Measurements from ENCODE around the gene REXO4.
"Not testable (repeated sequence)": the region's sequence is repeated elsewhere in the genome, so short reads cannot be mapped to it uniquely, and the experiment has no call there.

The REXO4 gene

DNA sequence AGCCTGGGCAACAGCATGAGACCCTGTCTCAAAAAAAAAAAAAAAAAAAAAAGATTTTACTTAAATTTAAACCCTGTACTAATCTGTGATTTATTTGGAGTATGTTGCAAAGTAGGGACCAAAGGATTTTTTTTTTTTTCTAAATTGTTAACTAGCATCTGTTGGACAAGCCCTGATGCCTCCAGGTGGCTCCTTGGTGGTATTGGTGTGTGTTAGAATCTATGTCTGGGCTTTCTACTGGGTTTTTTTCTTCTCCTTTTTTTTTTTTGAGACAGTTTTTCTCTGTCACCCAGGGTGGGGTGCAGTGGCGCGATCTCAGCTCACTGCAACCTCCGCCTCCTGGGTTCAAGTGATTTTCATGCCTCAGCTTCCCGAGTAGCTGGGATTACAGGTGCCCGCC lies 34.1 kb upstream of the REXO4 start:
- H3K9ac ChIP-seq (ENCODE audit: low read depth, low read length, poor library complexity), result not testable (repeated sequence)

GRCh38 chr9:133449760-133450159 lies 31.9 kb upstream of the REXO4 start:
- Histone ChIP-seq H4K8ac (ENCODE audit: low read depth, low read length) (no peak overlapping the region), H3K18ac (ENCODE audit: low read length) (no peak overlapping the region)
- DNase-seq (ENCODE audit: low spot score), result no peak

More for the DNA sequence above, 34.1 kb upstream of the REXO4 start:
- not testable (repeated sequence) for H3K4ac ChIP-seq (ENCODE audit: low read length); H3K36me3 ChIP-seq (replicated peaks in 1 of 2; ENCODE audit: control insufficient read depth in 2 of 2, insufficient read depth in 2 of 2, low read length in 2 of 2); H3K4me1 ChIP-seq (ENCODE audit: control insufficient read depth in 2 of 2, insufficient read depth in 1 of 2, low read depth in 1 of 2, low read length in 2 of 2); H2BK12ac ChIP-seq (ENCODE audit: low read length); H3K14ac ChIP-seq (ENCODE audit: low read length); DNase-seq (ENCODE audit: low spot score); H3K4me2 ChIP-seq (ENCODE audit: insufficient read depth, low read length, poor library complexity, severe bottlenecking); H3K9me3 ChIP-seq (replicated peaks in 1 of 2; ENCODE audit: control insufficient read depth in 2 of 2, insufficient read depth in 1 of 2, low read depth in 1 of 2, low read length in 2 of 2); H2AFZ ChIP-seq (ENCODE audit: low read length); H2BK5ac ChIP-seq (ENCODE audit: low read length); H3K4me3 ChIP-seq (ENCODE audit: low read length in 2 of 2); H3K27me3 ChIP-seq (ENCODE audit: control insufficient read depth in 3 of 3, insufficient read depth in 3 of 3, low read depth in 1 of 3, low read length in 3 of 3); H3K18ac ChIP-seq (ENCODE audit: low read length); H2BK15ac ChIP-seq (ENCODE audit: low read length); H2AK5ac ChIP-seq (ENCODE audit: low read depth, low read length); H3K23ac ChIP-seq (ENCODE audit: low read depth, low read length, poor library complexity); H4K8ac ChIP-seq (ENCODE audit: low read depth, low read length); H3K27ac ChIP-seq (replicated peaks; ENCODE audit: low read length); H2BK120ac ChIP-seq (ENCODE audit: low read depth, low read length); H4K91ac ChIP-seq (ENCODE audit: low read depth, low read length, poor library complexity); H3K79me1 ChIP-seq (ENCODE audit: low read depth, low read length)
- no CpG with 5 or more reads among the region's 5 CpGs for WGBS, 2 donors (ENCODE audit: extremely low coverage in 2 of 2, insufficient read length in 2 of 2, insufficient replicate concordance in 1 of 2)

DNA sequence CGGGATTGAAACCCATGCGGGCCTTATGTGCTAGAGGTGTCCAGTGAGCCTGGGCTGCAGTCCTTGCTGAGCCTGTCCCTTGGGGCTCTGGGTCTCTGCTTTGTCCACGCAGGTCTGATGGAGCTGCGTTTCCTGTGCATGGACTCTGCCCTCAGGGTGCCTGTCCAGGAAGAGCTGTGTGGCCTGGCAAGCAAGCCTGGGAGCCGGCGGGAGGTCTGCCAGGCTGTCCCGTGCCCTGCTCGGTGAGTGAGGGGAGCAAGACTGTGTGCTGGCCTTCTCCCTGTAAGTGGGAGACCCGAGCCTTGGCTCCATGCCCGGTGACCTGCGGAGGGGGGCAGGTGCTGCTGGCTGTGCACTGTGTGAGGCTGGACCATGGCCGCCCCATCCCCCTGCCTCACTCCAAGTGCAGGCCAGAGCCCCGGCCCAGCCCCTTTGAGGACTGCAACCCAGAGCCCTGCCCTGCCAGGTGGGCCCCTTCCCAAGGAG lies 30.7 kb upstream of the REXO4 start:
- no peak overlapping the region for H3K4me2 ChIP-seq (ENCODE audit: insufficient read depth, low read length, poor library complexity, severe bottlenecking)
- no peaks in the 10 kb centered on the region for H3K27me3 ChIP-seq (ENCODE audit: control insufficient read depth in 3 of 3, insufficient read depth in 3 of 3, low read depth in 1 of 3, low read length in 3 of 3)
- H3K79me1 ChIP-seq (ENCODE audit: low read depth, low read length), result no peaks in the 10 kb centered on the region
- no peak for DNase-seq (ENCODE audit: low spot score)
- peak overlapping the region; percentile 6 for H3K4ac ChIP-seq (ENCODE audit: low read length)
- no peak overlapping the region for H4K8ac ChIP-seq (ENCODE audit: low read depth, low read length)
- H2BK15ac ChIP-seq (ENCODE audit: low read length), result peak overlapping the region; percentile 58
- peak overlapping the region; percentile 5 for H3K18ac ChIP-seq (ENCODE audit: low read length)
- no peak overlapping the region for H3K27ac ChIP-seq (replicated peaks; ENCODE audit: low read length)
- no peak overlapping the region for H3K23ac ChIP-seq (ENCODE audit: low read depth, low read length, poor library complexity)
- H2BK12ac ChIP-seq (ENCODE audit: low read length), result peak overlapping the region; percentile 14
- H2BK120ac ChIP-seq (ENCODE audit: low read depth, low read length), result no peak overlapping the region
- H3K4me1 ChIP-seq (ENCODE audit: control insufficient read depth in 2 of 2, insufficient read depth in 1 of 2, low read depth in 1 of 2, low read length in 2 of 2), result no peaks in the 10 kb centered on the region
- no peak overlapping the region for H3K14ac ChIP-seq (ENCODE audit: low read length)
- no peak overlapping the region for H4K91ac ChIP-seq (ENCODE audit: low read depth, low read length, poor library complexity)
- peak overlapping the region; percentile 13 for H2AFZ ChIP-seq (ENCODE audit: low read length)
- H3K4me3 ChIP-seq (ENCODE audit: low read length in 2 of 2), result no peak overlapping the region
- no peak overlapping the region for H3K9ac ChIP-seq (ENCODE audit: low read depth, low read length, poor library complexity)
- H3K9me3 ChIP-seq (replicated peaks in 1 of 2; ENCODE audit: control insufficient read depth in 2 of 2, insufficient read depth in 1 of 2, low read depth in 1 of 2, low read length in 2 of 2), result no peaks in the 10 kb centered on the region
- peak overlapping the region; percentile 68 for H2AK5ac ChIP-seq (ENCODE audit: low read depth, low read length)
- no CpG with 5 or more reads among the region's 13 CpGs for WGBS, 2 donors (ENCODE audit: extremely low coverage in 2 of 2, insufficient read length in 2 of 2, insufficient replicate concordance in 1 of 2)
- H3K36me3 ChIP-seq (replicated peaks in 1 of 2; ENCODE audit: control insufficient read depth in 2 of 2, insufficient read depth in 2 of 2, low read length in 2 of 2), result no peaks in the 10 kb centered on the region
- no peak overlapping the region for H2BK5ac ChIP-seq (ENCODE audit: low read length)

More at GRCh38 chr9:133449760-133450159, 31.9 kb upstream of the REXO4 start:
- H3K36me3 ChIP-seq (replicated peaks in 1 of 2; ENCODE audit: control insufficient read depth in 2 of 2, insufficient read depth in 2 of 2, low read length in 2 of 2), result no peaks in the 10 kb centered on the region
- no peaks in the 10 kb centered on the region for H3K79me1 ChIP-seq (ENCODE audit: low read depth, low read length)
- H2AFZ ChIP-seq (ENCODE audit: low read length), result no peak overlapping the region
- no peaks in the 10 kb centered on the region for H3K4me1 ChIP-seq (ENCODE audit: control insufficient read depth in 2 of 2, insufficient read depth in 1 of 2, low read depth in 1 of 2, low read length in 2 of 2)
- H4K91ac ChIP-seq (ENCODE audit: low read depth, low read length, poor library complexity), result no peak overlapping the region
- WGBS, 2 donors (ENCODE audit: extremely low coverage in 2 of 2, insufficient read length in 2 of 2, insufficient replicate concordance in 1 of 2), result no CpG with 5 or more reads among the region's 12 CpGs
- H2BK12ac ChIP-seq (ENCODE audit: low read length), result no peak overlapping the region
- no peak overlapping the region for H3K4ac ChIP-seq (ENCODE audit: low read length)
- no peak overlapping the region for H3K9ac ChIP-seq (ENCODE audit: low read depth, low read length, poor library complexity)
- no peak overlapping the region for H2AK5ac ChIP-seq (ENCODE audit: low read depth, low read length)
- no peak overlapping the region for H2BK120ac ChIP-seq (ENCODE audit: low read depth, low read length)
- no peak overlapping the region for H3K4me3 ChIP-seq (ENCODE audit: low read length in 2 of 2)
- H3K4me2 ChIP-seq (ENCODE audit: insufficient read depth, low read length, poor library complexity, severe bottlenecking), result no peak overlapping the region
- no peak overlapping the region for H3K27ac ChIP-seq (replicated peaks; ENCODE audit: low read length)
- peak overlapping the region; percentile 73 for H3K23ac ChIP-seq (ENCODE audit: low read depth, low read length, poor library complexity)
- no peak overlapping the region for H2BK15ac ChIP-seq (ENCODE audit: low read length)
- no peaks in the 10 kb centered on the region for H3K9me3 ChIP-seq (replicated peaks in 1 of 2; ENCODE audit: control insufficient read depth in 2 of 2, insufficient read depth in 1 of 2, low read depth in 1 of 2, low read length in 2 of 2)
- H3K14ac ChIP-seq (ENCODE audit: low read length), result peak overlapping the region; percentile 38
- H3K27me3 ChIP-seq (ENCODE audit: control insufficient read depth in 3 of 3, insufficient read depth in 3 of 3, low read depth in 1 of 3, low read length in 3 of 3), result no peaks in the 10 kb centered on the region
- H2BK5ac ChIP-seq (ENCODE audit: low read length), result peak overlapping the region; percentile 13

DNA sequence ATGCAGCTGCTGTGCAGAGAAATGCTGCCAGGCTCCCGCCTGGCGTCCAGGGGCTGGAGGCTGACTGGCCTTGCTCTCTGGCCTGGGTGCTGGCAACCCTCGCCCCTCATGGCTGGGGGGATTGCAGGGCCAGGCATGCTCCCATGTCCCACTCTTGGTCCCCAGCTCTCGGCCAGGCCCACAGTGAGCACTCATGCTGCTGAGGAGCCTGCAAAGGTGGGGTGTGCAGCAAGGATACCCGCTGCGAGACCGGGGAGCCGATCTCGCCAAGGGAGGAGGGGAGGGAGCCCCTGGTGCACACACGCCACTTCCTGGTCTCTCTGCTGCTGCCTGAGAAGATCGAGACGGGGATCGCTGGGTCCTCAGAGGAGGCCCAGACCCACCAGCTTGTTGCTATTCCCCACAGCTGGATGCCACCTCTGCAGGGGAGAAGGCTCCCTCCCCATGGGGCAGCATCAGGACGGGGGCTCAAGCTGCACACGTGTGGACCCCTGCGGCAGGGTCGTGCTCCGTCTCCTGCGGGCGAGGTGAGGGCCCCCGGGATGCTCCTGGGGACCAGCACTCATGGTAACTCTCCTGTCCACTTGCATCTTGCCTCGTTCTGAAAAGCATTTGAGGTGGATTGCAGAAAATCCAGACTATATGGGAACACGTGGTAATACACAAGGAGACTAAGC lies 27.6 kb upstream of the REXO4 start:
- H3K79me1 ChIP-seq (ENCODE audit: low read depth, low read length), result no peaks in the 10 kb centered on the region
- whole genome bisulfite sequencing, 2 donors (ENCODE audit: extremely low coverage in 2 of 2, insufficient read length in 2 of 2, insufficient replicate concordance in 1 of 2), result no CpG with 5 or more reads among the region's 23 CpGs

More for the DNA sequence above, 27.6 kb upstream of the REXO4 start:
- no peak overlapping the region for H3K27ac ChIP-seq (replicated peaks; ENCODE audit: low read length)
- H3K4me2 ChIP-seq (ENCODE audit: insufficient read depth, low read length, poor library complexity, severe bottlenecking), result no peak overlapping the region
- peak overlapping the region; percentile 37 for H3K23ac ChIP-seq (ENCODE audit: low read depth, low read length, poor library complexity)
- H3K9ac ChIP-seq (ENCODE audit: low read depth, low read length, poor library complexity), result no peak overlapping the region
- no peak overlapping the region for H2BK12ac ChIP-seq (ENCODE audit: low read length)
- no peak overlapping the region for H4K8ac ChIP-seq (ENCODE audit: low read depth, low read length)
- no peaks in the 10 kb centered on the region for H3K4me1 ChIP-seq (ENCODE audit: control insufficient read depth in 2 of 2, insufficient read depth in 1 of 2, low read depth in 1 of 2, low read length in 2 of 2)
- no peak overlapping the region for H2AK5ac ChIP-seq (ENCODE audit: low read depth, low read length)
- H3K14ac ChIP-seq (ENCODE audit: low read length), result peak overlapping the region; percentile 28
- H2BK15ac ChIP-seq (ENCODE audit: low read length), result no peak overlapping the region
- no peak for DNase-seq (ENCODE audit: low spot score)
- no peak overlapping the region for H2BK120ac ChIP-seq (ENCODE audit: low read depth, low read length)
- H4K91ac ChIP-seq (ENCODE audit: low read depth, low read length, poor library complexity), result no peak overlapping the region
- no peak overlapping the region for H2AFZ ChIP-seq (ENCODE audit: low read length)
- no peaks in the 10 kb centered on the region for H3K36me3 ChIP-seq (replicated peaks in 1 of 2; ENCODE audit: control insufficient read depth in 2 of 2, insufficient read depth in 2 of 2, low read length in 2 of 2)
- no peaks in the 10 kb centered on the region for H3K27me3 ChIP-seq (ENCODE audit: control insufficient read depth in 3 of 3, insufficient read depth in 3 of 3, low read depth in 1 of 3, low read length in 3 of 3)
- no peaks in the 10 kb centered on the region for H3K9me3 ChIP-seq (replicated peaks in 1 of 2; ENCODE audit: control insufficient read depth in 2 of 2, insufficient read depth in 1 of 2, low read depth in 1 of 2, low read length in 2 of 2)
- peak overlapping the region; percentile 15 for H3K18ac ChIP-seq (ENCODE audit: low read length)
- H2BK5ac ChIP-seq (ENCODE audit: low read length), result no peak overlapping the region
- H3K4ac ChIP-seq (ENCODE audit: low read length), result no peak overlapping the region
- H3K4me3 ChIP-seq (ENCODE audit: low read length in 2 of 2), result no peak overlapping the region
